ENCODE measurements around the gene ERBB3. TPM values are rescaled to one million over a fixed set of nuclear protein-coding genes. Genes with fewer than 3 reads are reported as not detected.

Gene ERBB3
- polyA plus RNA-seq, 1 of the 3 experiments (the other 2 are of a cell fraction) = 1.4 TPM

DNA sequence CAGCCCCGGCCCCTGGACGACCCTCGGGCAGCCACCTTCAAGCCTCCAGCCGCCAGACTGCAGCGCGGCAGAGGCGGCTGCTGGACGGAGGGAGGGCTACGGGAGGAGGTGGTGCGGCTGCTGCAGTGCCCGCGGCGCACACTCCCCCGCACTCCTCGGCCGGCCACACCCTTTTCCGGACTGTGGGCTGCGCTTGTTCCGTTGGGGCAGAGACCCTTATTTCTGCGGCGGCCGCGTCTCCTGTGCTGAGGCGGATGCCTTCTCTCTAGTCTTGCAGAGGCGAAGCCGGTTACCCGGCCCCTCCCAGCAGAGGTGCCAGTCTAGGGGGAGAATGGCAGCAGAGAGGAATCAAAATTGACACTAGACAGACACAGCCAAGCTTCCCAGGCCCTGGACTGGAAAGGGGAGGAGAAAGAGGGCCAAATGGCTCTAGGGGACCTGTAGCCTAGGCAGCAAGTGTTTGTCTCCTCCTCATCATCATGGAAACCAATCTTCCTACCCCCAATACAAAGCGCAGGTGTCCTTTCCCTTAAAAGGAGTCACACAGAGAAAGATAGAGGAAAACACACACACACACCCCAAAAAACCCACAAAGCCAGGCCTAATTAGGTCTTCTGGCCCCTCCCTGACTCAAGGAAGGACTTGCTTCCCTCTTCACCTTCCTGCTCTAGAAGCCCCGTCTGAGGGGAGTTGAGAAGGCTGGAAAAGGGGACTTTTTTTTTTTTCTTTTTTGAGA lies 49.4 kb downstream of the ERBB3 start:
- 7% methylated on average over 23 of the region's 29 CpGs for WGBS (ENCODE audit: low lambda C conversion rate)
- Histone ChIP-seq H3K27ac (ENCODE audit: low read depth in 2 of 2, low read length in 1 of 2) (peak overlapping the region; percentile 74 to 85; a peak in 3 of 4 replicates), H3K4me1 (ENCODE audit: control insufficient read depth in 1 of 2, insufficient read depth in 2 of 2, low read depth in 1 of 2, low read length in 1 of 2) (peaks cover 13 to 23% of the 10 kb centered on the region in 2 experiments), H3K9me3 (no peaks in the 10 kb centered on the region), H3F3A (replicated peaks; ENCODE audit: insufficient read depth) (peaks cover 30% of the 10 kb centered on the region), H4K20me1 (ENCODE audit: insufficient read depth) (no peaks in the 10 kb centered on the region), H3K36me3 (replicated peaks in 1 of 2; ENCODE audit: control insufficient read depth in 1 of 2, insufficient read depth in 2 of 2, low read length in 1 of 2) (peaks cover 35 to 38% of the 10 kb centered on the region in 2 experiments), H3K79me2 (ENCODE audit: insufficient read depth) (peaks cover 52% of the 10 kb centered on the region), H3K4me2 (peak overlapping the region; percentile 98), H3K9me2 (no peaks in the 10 kb centered on the region), H3K9ac (peak overlapping the region; percentile 88), H3K4me3 (ENCODE audit: low read depth in 2 of 2, low read length in 1 of 2) (peak overlapping the region; percentile 67 to 89), H3K27me3 (ENCODE audit: insufficient read depth) (no peaks in the 10 kb centered on the region), H2AFZ (ENCODE audit: low read depth) (peak overlapping the region; percentile 60)
- CTCF ChIA-PET = interaction anchor here (0.7 to 16.0 kb wide), 12 partner anchors 10 to 243 kb away, joined by 3 to 272 read pairs (median 4); partner anchors contain the start of genes MYL6, PAN2 and SMARCC2
- TF ChIP-seq RFX5 (IDR thresholded peaks at IDR 0.05; ENCODE audit: low read length) (no peak), GABPA (IDR thresholded peaks at IDR 0.05; ENCODE audit: low read depth) (no peak), YY1 (IDR thresholded peaks at IDR 0.05; ENCODE audit: low read depth) (no peak), NRF1 (IDR thresholded peaks at IDR 0.05; ENCODE audit: low read depth, low read length) (peak; percentile 21; the same call in 1 of the 2 replicates), SIN3A (IDR thresholded peaks at IDR 0.05; ENCODE audit: borderline replicate concordance, low read depth, low read length) (peak; percentile 47; the same call in 1 of the 2 replicates), SMC3 (IDR thresholded peaks at IDR 0.05; ENCODE audit: low read depth, low read length) (no peak), USF1 (IDR thresholded peaks at IDR 0.05; ENCODE audit: borderline replicate concordance, low read depth) (no peak), FOXM1 (IDR thresholded peaks at IDR 0.05; ENCODE audit: low read depth) (no peak), MEF2A (IDR thresholded peaks at IDR 0.05; ENCODE audit: borderline replicate concordance, low read depth) (no peak), RCOR1 (IDR thresholded peaks at IDR 0.05; ENCODE audit: low read length) (no peak), RXRA (IDR thresholded peaks at IDR 0.05; ENCODE audit: borderline replicate concordance, low read depth) (no peak), TAF1 (IDR thresholded peaks at IDR 0.05; ENCODE audit: borderline replicate concordance, low read depth, low read length) (0 out of 2 replicates have a peak, but pooled peaks have one; percentile 37), RAD21 (IDR thresholded peaks at IDR 0.05; ENCODE audit: low read length) (no peak), FOXJ3 (CRISPR knock-in tag; IDR thresholded peaks at IDR 0.05) (0 out of 2 replicates have a peak, but pooled peaks have one; percentile 2), GATA2 (CRISPR knock-in tag; IDR thresholded peaks at IDR 0.05) (no peak), MXI1 (IDR thresholded peaks at IDR 0.05; ENCODE audit: low read depth, low read length) (peak; percentile 52), CTCF (IDR thresholded peaks at IDR 0.05) (no peak), EP300 (IDR thresholded peaks at IDR 0.05; ENCODE audit: borderline replicate concordance in 1 of 2, low read depth in 1 of 2, low read length in 1 of 2) (peak in 1 of 2 experiments; percentile 44; a peak in 1 of 4 replicates), CHD2 (IDR thresholded peaks at IDR 0.05; ENCODE audit: low read length, partially characterized antibody) (no peak), USF2 (IDR thresholded peaks at IDR 0.05; ENCODE audit: borderline replicate concordance, low read depth, low read length) (no peak), TCF12 (IDR thresholded peaks at IDR 0.05) (no peak)
- TF ChIP-seq, protein P1, sequence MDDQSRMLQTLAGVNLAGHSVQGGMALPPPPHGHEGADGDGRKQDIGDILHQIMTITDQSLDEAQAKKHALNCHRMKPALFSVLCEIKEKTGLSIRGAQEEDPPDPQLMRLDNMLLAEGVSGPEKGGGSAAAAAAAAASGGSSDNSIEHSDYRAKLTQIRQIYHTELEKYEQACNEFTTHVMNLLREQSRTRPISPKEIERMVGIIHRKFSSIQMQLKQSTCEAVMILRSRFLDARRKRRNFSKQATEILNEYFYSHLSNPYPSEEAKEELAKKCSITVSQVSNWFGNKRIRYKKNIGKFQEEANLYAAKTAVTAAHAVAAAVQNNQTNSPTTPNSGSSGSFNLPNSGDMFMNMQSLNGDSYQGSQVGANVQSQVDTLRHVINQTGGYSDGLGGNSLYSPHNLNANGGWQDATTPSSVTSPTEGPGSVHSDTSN (IDR thresholded peaks at IDR 0.05) = no peak
- TF ChIP-seq, protein P2, sequence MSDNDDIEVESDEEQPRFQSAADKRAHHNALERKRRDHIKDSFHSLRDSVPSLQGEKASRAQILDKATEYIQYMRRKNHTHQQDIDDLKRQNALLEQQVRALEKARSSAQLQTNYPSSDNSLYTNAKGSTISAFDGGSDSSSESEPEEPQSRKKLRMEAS (IDR thresholded peaks at IDR 0.05; ENCODE audit: low read depth) = peak; percentile 48; the same call in 1 of the 2 replicates
- DNase-seq = peak; percentile 78
- POLR2A ChIA-PET = interaction anchor here (0.7 to 2.7 kb wide), 5 partner anchors 13 to 30 kb away, joined by 3 to 19 read pairs (median 6); partner anchors contain the start of genes MYL6, MYL6B and PA2G4

Data from SK-N-SH (cell line).